Urothelium cell line (cell line): ENCODE measurements around the gene ST8SIA1.
A peak's percentile ranks its signal among the peaks of the same experiment; 100 is the strongest.

Experiments
- DNase-seq: peaks from one replicate; pipeline ENCODE4 v3.0.0; 2011; ENCODE audit warnings: low spot score, mixed read lengths
- FAIRE-seq: peaks from 2 replicates; lab custom pipeline; 2011; peaks lifted over from hg19 to GRCh38; lab: Jason Lieb, UNC

ST8SIA1 gene

DNA sequence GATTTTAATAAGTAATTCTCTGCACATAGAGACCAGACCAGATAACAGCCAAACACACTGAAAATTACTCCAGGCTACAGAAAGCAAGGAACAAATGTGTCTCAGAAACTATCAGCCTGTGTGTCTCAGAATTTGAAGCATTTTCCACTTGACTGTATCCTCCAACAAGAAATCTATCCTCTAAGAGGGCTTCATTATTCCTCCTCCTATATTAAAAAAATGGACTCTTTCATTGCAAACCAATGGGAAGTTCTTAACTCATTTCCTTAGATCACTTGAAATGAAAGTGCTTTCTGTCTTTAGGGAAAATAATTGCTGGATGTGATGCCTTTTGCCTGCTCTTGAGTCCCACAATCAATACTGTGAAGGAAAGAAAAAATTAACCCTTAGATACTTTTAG is 2.3 kb downstream of the ST8SIA1 start:
- DNase-seq (no peak), FAIRE-seq (no peak)

- no peak for DNase-seq
- FAIRE-seq: no peak
Observed at GRCh38 chr12:22329621-22330020, 4.9 kb downstream of the ST8SIA1 start.

DNA sequence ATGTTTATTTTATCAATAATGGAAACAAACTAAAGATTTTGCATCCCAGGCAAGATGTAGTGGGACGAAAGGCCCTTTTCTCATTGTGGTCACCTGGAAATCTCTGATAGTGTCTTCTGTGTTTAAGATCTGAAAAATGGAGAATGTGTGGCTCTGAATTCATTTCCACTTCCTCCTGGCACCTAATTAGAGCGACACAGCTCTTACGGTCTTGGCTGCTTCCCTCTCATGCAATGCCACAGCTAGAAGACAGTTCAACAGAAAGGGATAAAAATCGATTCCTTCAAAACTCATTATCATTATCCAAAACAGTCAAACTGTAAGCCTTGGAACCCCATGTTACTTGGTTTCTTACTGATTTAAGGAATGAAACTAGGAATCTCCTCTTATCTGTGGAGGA is 9.3 kb downstream of the ST8SIA1 start:
- no peak for DNase-seq
- no peak for FAIRE-seq

- no peak for DNase-seq
- no peak for FAIRE-seq
Observed at GRCh38 chr12:22322091-22322490, 12.4 kb downstream of the ST8SIA1 start.

- DNase-seq (peak; percentile 23), FAIRE-seq (no peak)
Observed at GRCh38 chr12:22321638-22322037, 12.9 kb downstream of the ST8SIA1 start.

DNA sequence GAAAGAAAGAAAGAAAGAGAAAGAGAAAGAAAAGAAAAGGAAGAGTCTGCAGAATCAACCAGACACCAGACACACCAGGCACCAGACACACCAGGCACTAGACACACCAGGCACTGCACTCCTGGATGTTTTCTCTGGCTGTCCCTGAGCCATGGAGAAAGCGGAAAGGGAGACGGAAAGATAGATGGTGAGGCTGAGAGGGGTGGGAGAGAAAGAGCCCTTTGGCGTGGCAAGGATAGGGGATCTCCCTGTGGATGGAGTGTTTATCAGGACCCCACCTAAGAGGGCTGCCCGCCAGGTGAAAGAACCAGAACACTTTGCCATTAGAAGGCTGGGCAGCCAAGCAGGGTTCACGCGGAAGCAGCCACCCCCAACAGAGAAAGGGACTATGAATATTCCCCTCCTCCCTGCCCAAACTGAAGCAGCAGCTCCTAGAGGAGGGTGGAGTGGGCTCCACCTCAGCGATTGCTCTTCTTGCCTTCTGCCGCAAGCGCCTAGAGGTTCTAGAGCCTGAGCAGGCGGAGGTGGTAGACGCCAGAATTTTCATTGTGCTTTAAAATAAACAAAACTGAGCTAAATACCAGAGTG is 13.4 kb downstream of the ST8SIA1 start:
- no peak for FAIRE-seq
- DNase-seq: no peak

DNA sequence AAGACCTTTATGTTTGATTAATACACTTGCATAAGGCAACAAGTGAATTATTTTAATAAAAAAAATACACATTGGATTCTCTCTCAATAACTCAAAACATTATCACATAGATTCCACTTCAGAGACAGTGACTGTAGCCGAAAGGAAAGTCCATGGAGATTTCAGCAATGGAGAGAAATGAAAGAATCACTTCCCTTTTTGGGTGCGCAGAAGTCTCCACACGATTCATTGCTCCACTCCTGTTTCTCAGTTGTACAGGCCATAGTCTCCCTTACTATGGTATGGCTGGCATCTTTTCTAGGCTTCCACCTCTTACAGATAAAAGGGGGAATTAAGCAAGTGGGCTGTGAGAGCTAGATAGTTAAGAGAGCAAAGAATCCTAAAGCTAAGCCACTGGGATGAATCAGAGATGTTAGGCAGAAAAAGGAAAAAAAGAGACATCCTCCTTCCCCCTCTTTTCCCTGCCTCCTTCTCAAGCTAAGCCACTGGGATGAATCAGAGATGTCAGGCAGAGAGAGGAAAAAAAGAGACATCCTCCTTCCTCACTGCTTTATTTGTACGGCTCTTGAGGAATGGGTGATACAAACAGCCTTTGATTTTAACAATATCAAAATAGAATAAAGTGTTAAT is 16.3 kb downstream of the ST8SIA1 start:
- FAIRE-seq: no peak
- DNase-seq: peak; percentile 46

- no peak for FAIRE-seq
- no peak for DNase-seq
Observed at GRCh38 chr12:22313963-22314330, 20.6 kb downstream of the ST8SIA1 start.

DNA sequence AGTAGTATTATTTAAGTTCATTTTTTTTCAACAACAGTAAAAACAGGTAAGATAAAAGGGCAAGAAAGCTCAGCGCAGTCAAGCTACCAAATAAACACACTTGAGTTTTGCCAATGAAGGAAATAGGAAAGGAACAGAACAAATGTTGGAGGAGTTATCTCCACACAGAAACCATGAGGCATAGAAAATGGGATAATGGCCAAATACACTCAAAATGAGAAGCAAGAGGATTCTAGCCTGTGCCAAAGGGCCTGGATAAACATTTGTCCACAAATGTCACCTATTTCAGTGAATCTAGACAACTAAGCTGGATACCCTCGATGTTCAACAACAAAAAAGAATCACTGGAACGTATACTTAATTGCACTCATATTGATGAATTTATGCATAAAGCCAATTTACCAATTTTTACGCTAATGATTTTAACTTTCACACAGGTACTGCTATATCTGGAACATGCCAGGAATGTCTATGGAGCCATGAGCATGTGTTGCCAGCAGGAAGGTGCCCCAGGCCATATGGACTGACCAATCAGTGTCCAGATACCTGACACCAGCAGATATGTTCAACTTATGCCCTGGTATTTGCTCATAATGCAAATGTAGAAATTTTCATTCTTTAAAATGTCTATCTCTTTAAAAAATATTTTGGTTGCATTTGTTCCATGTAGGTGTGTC is 21.1 kb downstream of the ST8SIA1 start:
- no peak for DNase-seq
- FAIRE-seq: no peak

GRCh38 chr12:22312336-22312735 is 22.2 kb downstream of the ST8SIA1 start:
- DNase-seq (peak; percentile 70), FAIRE-seq (no peak)

DNA sequence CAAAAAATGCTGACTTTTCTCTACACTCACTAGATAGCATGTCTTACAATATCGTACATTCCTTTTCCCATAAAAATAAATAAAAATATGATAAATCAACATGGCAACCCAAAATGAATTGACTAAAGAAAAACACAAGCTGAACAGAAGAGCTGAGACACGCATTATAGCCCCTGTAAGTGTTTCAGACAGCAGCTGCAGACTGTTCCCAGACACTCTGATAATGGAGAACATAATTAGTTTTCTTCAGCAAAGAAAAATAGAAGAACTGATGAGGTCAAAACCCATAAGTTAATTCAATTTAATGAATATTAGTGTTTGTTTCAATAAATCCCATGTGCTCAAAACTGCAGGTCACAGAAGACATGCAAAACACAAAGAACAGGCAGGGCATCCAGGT is 23.8 kb downstream of the ST8SIA1 start:
- DNase-seq (no peak), FAIRE-seq (no peak)

GRCh38 chr12:22310275-22310674 is 24.2 kb downstream of the ST8SIA1 start:
- FAIRE-seq (no peak), DNase-seq (no peak)

GRCh38 chr12:22307811-22308210 is 26.7 kb downstream of the ST8SIA1 start:
- FAIRE-seq (no peak), DNase-seq (no peak)

- FAIRE-seq (no peak), DNase-seq (no peak)
Observed at GRCh38 chr12:22306311-22306710, 28.2 kb downstream of the ST8SIA1 start.

DNA sequence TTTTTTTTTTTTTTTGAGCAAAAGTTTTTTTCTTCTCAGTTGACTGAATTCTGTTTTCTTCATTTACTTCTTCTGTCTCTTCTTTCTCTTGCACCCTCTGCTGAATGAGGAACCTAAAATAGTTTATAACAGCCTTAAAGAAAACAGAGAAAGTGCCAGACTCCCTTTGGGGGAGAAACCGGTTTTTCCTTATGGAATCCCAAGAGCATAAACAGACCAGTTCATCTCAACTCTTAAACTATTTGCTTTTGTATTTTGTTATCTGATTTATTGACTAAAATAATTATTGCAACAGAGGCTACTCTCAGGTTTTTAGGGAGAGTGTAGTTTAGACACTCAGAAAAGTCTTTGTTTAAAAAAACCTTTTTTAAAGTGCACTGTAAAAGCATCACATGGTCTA is 30.2 kb downstream of the ST8SIA1 start:
- DNase-seq (no peak), FAIRE-seq (no peak)

GRCh38 chr12:22299294-22299912 is 35.1 kb downstream of the ST8SIA1 start:
- FAIRE-seq (no peak), DNase-seq (no peak)

GRCh38 chr12:22289250-22289649 is 45.3 kb downstream of the ST8SIA1 start:
- no peak for FAIRE-seq
- no peak for DNase-seq

- no peak for FAIRE-seq
- peak; percentile 31 for DNase-seq
Observed at GRCh38 chr12:22287776-22288621, 46.5 kb downstream of the ST8SIA1 start.

DNA sequence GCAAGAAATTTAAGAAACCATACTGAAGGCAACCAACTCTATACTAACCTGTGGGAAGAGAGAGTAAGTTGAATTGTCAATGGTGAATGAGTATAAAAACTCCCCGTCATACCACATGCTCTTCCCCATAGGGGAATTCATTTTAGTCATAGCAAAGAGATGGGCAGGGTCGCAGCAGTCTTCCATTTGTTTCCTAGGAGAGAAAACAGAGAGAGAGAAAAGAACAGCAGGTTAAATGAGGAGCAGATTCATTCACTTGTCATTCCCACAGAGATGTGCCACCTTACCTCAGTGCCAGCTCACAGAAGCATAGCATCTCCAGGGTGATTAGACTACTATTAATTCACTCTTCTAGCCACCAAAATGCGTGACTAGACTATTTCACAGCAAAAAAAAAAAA is 47.4 kb downstream of the ST8SIA1 start:
- FAIRE-seq: no peak
- DNase-seq: no peak

GRCh38 chr12:22286569-22286968 is 47.9 kb downstream of the ST8SIA1 start:
- DNase-seq (no peak), FAIRE-seq (no peak)

- no peak for DNase-seq
- FAIRE-seq: no peak
Observed at GRCh38 chr12:22285846-22286245, 48.7 kb downstream of the ST8SIA1 start.
